Cardiac fibroblast (primary cell): Measurements from ENCODE around the gene ARHGAP21.

Experiments
- DNase-seq, 2 donors: peaks; one replicate each; pipeline versions ENCODE4 v3.0.0 to v3.0.0-alpha.2; 2010; ENCODE audit warnings: low read depth in 2 of 2
- H3K4me3 ChIP-seq, 2 donors: replicated peaks in 1 of 2; 1 replicate in 1 of 2; 2 replicates in 1 of 2; pipeline ENCODE4 v1.5.1; 2011; ENCODE audit warnings: low read depth in 2 of 2, low read length in 2 of 2, mild to moderate bottlenecking in 2 of 2, moderate library complexity in 1 of 2
- CTCF ChIP-seq: IDR thresholded peaks from one replicate; pipeline ENCODE4 v1.5.1; 2011; ENCODE audit warnings: low read depth, mild to moderate bottlenecking, low read length, inconsistent platforms

The ARHGAP21 gene

GRCh38 chr10:24690961-24691512 lies 32.6 kb downstream of the ARHGAP21 start:
- DNase-seq = peak; percentile 68 to 87
- H3K4me3 ChIP-seq = no peak overlapping the region
- TF ChIP-seq CTCF = no peak

- no peak overlapping the region for H3K4me3 ChIP-seq
- peak; percentile 67 to 72 for DNase-seq
- no peak for TF ChIP-seq CTCF
Measured at GRCh38 chr10:24685958-24686540, 37.6 kb downstream of the ARHGAP21 start.

GRCh38 chr10:24683554-24683953 lies 40.1 kb downstream of the ARHGAP21 start:
- no peak for DNase-seq

GRCh38 chr10:24681572-24682088 lies 42.1 kb downstream of the ARHGAP21 start:
- DNase-seq = no peak
- TF ChIP-seq CTCF = no peak

More at GRCh38 chr10:24683554-24683953, 40.1 kb downstream of the ARHGAP21 start:
- no peak for TF ChIP-seq CTCF
- H3K4me3 ChIP-seq = no peak overlapping the region

GRCh38 chr10:24680647-24681524 lies 42.8 kb downstream of the ARHGAP21 start:
- no peak for TF ChIP-seq CTCF
- no peak overlapping the region for H3K4me3 ChIP-seq
- DNase-seq = peak; percentile 35 to 65

More at GRCh38 chr10:24681572-24682088, 42.1 kb downstream of the ARHGAP21 start:
- H3K4me3 ChIP-seq = no peak overlapping the region

- DNase-seq = no peak
- H3K4me3 ChIP-seq = no peak overlapping the region
- no peak for TF ChIP-seq CTCF
Measured at GRCh38 chr10:24678757-24679156, 44.9 kb downstream of the ARHGAP21 start.
